Measurements from ENCODE around the gene ECE1. TPM values are rescaled to one million over a fixed set of nuclear protein-coding genes. Genes with fewer than 3 reads are reported as not detected.
A peak's percentile ranks its signal among the peaks of the same experiment; 100 is the strongest.

Gene ECE1
- total RNA-seq, 5 donors from 2014 or later (not counting 1 experiment from before 2014, with no cell fraction given) = 81.0 to 94.5 (median 87.1) TPM

DNA sequence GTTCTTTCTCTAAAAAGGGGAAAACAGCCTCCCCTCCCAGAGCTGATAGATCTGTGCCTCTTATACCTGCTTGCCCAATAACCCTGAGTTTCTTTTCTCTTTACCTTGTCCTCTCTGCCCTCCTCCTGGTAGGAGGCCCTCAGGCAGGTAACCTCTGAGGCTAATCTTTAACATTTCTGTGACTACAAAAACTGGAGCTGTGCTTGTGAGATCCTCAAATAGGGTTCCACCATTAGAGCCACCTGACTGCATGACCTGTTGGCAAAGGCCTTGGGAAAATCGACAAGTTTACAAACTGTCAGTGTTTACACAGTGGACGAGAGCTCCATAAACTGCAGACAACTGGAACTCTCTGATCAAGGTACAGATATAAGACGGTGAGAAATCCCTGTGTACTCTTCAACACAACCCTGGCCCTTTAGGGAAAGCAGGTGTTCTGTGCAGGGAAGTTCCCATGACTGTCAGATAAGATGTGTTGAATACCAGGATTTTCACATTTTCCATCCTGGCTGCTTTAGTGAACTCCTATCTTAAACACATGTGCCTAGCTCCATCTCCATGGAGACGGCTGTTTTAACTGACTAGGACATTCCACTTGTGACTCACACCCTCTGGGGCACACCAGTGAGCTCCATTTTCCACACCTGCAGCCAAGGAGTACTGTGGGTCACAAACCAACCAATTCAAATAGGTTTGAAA is 38.3 kb downstream of the ECE1 start:
- no peaks in the 10 kb centered on the region for H3K27me3 ChIP-seq (replicated peaks in 1 of 2; ENCODE audit: control insufficient read depth in 2 of 2, extremely low read depth in 1 of 2, insufficient read depth in 2 of 2, low read length in 1 of 2)
- no peak for ATAC-seq (replicated peaks in 1 of 4)
- WGBS (ENCODE audit: insufficient coverage) = 91% methylated on average over 3 of the region's 4 CpGs
- H3K4me3 ChIP-seq (ENCODE audit: control insufficient read depth in 1 of 2, extremely low read depth in 1 of 2, low read length in 1 of 2) = no peak overlapping the region
- Mint-ChIP-seq H3K27ac (peak overlapping the region in 1 of 2 donors; percentile 28), H3K4me3 (no peak overlapping the region), H3K4me1 (peaks cover 5 to 7% (median 6%) of the 10 kb centered on the region in 3 donors), H3K27me3 (no peaks in the 10 kb centered on the region), H3K36me3 (peaks cover 35% of the 10 kb centered on the region), H3K9me3 (no peaks in the 10 kb centered on the region)
- H3K4me1 ChIP-seq (ENCODE audit: control insufficient read depth in 1 of 2, extremely low read depth in 1 of 2, insufficient read depth in 2 of 2, low read length in 2 of 2) = peaks cover 0 to 3% of the 10 kb centered on the region in 2 experiments
- no peaks in the 10 kb centered on the region for H3K9me3 ChIP-seq
- ChIA-PET CTCF (interaction anchor here (0.9 to 1.4 kb wide), 3 partner anchors 18 to 117 kb away, joined by 3 to 4 read pairs (median 3); no protein-coding TSS in a partner anchor), POLR2A (no interaction called here)
- DNase-seq = no peak
- H3K36me3 ChIP-seq (ENCODE audit: control insufficient read depth in 2 of 2, extremely low read depth in 1 of 2, insufficient read depth in 1 of 2, low read length in 1 of 2) = peaks cover 14 to 62% of the 10 kb centered on the region in 2 donors
- H3K27ac ChIP-seq (ENCODE audit: low read length) = no peak overlapping the region

DNA sequence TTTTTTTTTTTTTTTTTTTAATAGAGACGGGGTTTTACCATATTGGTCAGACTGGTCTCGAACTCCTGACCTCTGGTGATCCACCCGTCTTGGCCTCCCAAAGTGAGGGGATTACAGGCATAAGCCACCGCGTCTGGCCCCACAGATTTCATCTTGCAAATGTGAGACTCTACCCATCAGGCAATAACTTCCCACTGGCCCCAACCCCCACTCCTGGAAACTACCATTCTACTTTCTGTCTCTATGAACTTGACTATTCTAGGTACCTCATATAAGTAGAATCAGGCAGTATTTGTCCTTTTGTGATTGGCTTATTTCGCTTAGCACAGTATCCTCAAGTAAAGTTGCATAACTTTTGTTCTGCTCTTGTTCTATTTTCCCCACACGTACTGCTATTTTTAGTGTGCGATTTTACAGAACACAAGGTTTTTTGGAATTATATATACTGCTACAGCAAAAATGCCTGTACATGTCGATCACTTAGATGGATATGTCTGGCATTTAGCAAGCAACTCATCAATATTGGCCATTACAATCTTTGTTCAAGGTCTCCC is 40.2 kb downstream of the ECE1 start:
- no peak overlapping the region for H3K4me3 ChIP-seq (ENCODE audit: control insufficient read depth in 1 of 2, extremely low read depth in 1 of 2, low read length in 1 of 2)
- no peak overlapping the region for H3K27ac ChIP-seq (ENCODE audit: low read length)
- no peak for ATAC-seq (replicated peaks in 1 of 4)
- no peaks in the 10 kb centered on the region for H3K9me3 Mint-ChIP-seq
- H3K4me3 Mint-ChIP-seq = no peak overlapping the region
- H3K27me3 Mint-ChIP-seq = no peaks in the 10 kb centered on the region
- WGBS (ENCODE audit: insufficient coverage) = no CpG with 5 or more reads among the region's 9 CpGs
- ChIA-PET POLR2A (no interaction called here), CTCF (interaction anchor here in 1 of 2 donors (0.5 kb wide), 1 partner anchor 94 kb away, joined by 3 read pairs; no protein-coding TSS in a partner anchor)
- peaks cover 0 to under 1% (median 0%) of the 10 kb centered on the region in 3 donors for H3K4me1 Mint-ChIP-seq
- no peaks in the 10 kb centered on the region for H3K27me3 ChIP-seq (replicated peaks in 1 of 2; ENCODE audit: control insufficient read depth in 2 of 2, extremely low read depth in 1 of 2, insufficient read depth in 2 of 2, low read length in 1 of 2)
- H3K9me3 ChIP-seq = no peaks in the 10 kb centered on the region
- peaks cover 34% of the 10 kb centered on the region for H3K36me3 Mint-ChIP-seq
- no peak overlapping the region for H3K27ac Mint-ChIP-seq
- no peaks in the 10 kb centered on the region for H3K4me1 ChIP-seq (ENCODE audit: control insufficient read depth in 1 of 2, extremely low read depth in 1 of 2, insufficient read depth in 2 of 2, low read length in 2 of 2)
- DNase-seq = no peak
- H3K36me3 ChIP-seq (ENCODE audit: control insufficient read depth in 2 of 2, extremely low read depth in 1 of 2, insufficient read depth in 1 of 2, low read length in 1 of 2) = peaks cover 16 to 64% of the 10 kb centered on the region in 2 donors

DNA sequence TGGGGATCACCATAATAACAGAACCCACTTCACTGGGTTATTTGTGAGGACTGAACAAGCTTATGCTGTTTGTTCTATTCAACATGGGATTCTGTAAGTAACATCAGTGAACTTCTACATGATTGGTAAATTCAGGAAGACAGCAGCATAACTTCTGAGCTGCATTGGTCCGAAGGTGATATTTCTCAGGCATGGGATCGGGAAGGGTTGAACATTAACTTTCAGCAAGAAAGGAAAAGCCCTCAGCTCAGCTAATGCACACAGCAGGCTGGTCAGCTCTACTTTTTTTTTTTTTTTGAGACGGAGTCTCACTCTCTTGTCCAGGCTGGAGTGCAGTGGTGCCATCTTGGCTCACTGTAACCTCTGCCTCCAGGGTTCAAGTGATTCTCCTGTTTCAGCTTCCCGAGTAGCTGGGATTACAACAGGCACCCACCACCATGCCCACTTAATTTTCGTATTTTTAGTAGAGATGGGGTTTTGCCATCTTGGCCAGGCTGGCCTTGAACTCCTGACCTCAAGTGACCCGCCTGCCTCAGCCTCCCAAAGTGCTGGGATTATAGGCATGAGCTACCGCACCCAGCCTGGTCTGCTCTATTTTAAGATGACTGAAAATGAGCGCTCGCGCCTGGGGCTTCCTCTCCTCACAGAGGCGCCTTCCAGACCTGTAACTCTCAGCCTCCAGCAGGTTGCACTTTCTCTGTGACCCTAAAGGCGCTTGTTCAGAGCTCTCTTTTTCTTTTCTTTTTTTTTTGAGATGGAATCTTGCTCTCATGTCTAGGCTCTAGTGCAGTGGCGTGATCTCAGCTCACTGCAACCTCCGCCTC is 42.2 kb downstream of the ECE1 start:
- ChIA-PET CTCF (interaction anchor here (0.6 to 1.3 kb wide), 3 partner anchors 22 to 1054 kb away, joined by 3 to 5 read pairs (median 3); no protein-coding TSS in a partner anchor), POLR2A (interaction anchor here in 1 of 2 donors (0.6 kb wide), 1 partner anchor 465 kb away, joined by 4 read pairs; no protein-coding TSS in a partner anchor)
- no peaks in the 10 kb centered on the region for H3K27me3 Mint-ChIP-seq
- DNase-seq (no peak), ATAC-seq (replicated peaks in 1 of 4) (no peak)
- WGBS (ENCODE audit: insufficient coverage) = 99% methylated on average over 9 of the region's 14 CpGs
- no peaks in the 10 kb centered on the region for H3K27me3 ChIP-seq (replicated peaks in 1 of 2; ENCODE audit: control insufficient read depth in 2 of 2, extremely low read depth in 1 of 2, insufficient read depth in 2 of 2, low read length in 1 of 2)
- no peak overlapping the region for H3K27ac Mint-ChIP-seq
- H3K4me1 Mint-ChIP-seq = no peaks in the 10 kb centered on the region
- H3K36me3 Mint-ChIP-seq = peaks cover 44% of the 10 kb centered on the region
- H3K4me3 ChIP-seq (ENCODE audit: control insufficient read depth in 1 of 2, extremely low read depth in 1 of 2, low read length in 1 of 2) = no peak overlapping the region
- H3K4me3 Mint-ChIP-seq = no peak overlapping the region
- H3K9me3 ChIP-seq = no peaks in the 10 kb centered on the region
- no peaks in the 10 kb centered on the region for H3K9me3 Mint-ChIP-seq
- no peak overlapping the region for H3K27ac ChIP-seq (ENCODE audit: low read length)
- H3K4me1 ChIP-seq (ENCODE audit: control insufficient read depth in 1 of 2, extremely low read depth in 1 of 2, insufficient read depth in 2 of 2, low read length in 2 of 2) = no peaks in the 10 kb centered on the region
- peaks cover 19 to 71% of the 10 kb centered on the region in 2 donors for H3K36me3 ChIP-seq (ENCODE audit: control insufficient read depth in 2 of 2, extremely low read depth in 1 of 2, insufficient read depth in 1 of 2, low read length in 1 of 2)

DNA sequence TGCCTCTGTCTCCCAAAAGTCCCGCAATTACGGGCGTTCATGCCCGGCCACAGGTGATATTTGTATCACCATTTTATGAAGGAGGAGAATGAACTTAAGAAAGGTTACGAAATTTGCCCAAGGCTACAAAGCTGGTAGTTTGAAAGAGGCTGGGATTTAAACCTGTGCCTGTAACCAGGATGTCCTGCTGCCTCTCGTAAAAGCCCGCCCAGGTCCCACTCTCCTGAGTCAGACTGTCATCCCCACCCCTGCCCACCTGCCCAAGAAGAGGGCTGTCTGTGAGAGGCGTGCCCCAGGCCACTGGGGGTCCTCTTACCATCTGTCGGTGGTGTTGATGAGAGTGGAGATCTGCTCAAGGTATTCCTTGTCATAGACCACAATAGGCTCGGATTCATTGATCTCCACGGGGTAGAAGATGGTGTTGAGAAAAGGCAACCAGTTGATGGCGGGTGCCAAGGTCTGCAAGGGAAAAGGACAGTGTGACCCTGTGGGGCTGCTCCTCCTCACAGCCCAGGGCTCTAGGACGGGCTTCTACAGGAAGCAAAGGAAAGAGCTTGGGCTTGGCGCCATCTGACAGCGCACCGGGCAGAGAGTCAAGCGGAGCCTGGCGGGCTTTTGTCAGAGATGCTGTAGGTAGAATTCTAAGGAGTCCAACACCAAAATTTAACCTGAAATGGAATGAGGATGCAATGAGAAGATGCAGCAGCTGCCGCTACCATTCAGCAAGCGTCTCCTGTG is 43.2 kb downstream of the ECE1 start:
- CTCF ChIA-PET = interaction anchor here in 1 of 2 donors (1.3 kb wide), 1 partner anchor 23 kb away, joined by 5 read pairs; no protein-coding TSS in a partner anchor
- Mint-ChIP-seq H3K27me3 (no peaks in the 10 kb centered on the region), H3K4me1 (no peaks in the 10 kb centered on the region), H3K9me3 (no peaks in the 10 kb centered on the region), H3K36me3 (peaks cover 46% of the 10 kb centered on the region), H3K27ac (no peak overlapping the region), H3K4me3 (no peak overlapping the region)
- DNase-seq (no peak), ATAC-seq (replicated peaks in 1 of 4) (no peak)
- peaks cover 21 to 73% of the 10 kb centered on the region in 2 donors for H3K36me3 ChIP-seq (ENCODE audit: control insufficient read depth in 2 of 2, extremely low read depth in 1 of 2, insufficient read depth in 1 of 2, low read length in 1 of 2)
- H3K27me3 ChIP-seq (replicated peaks in 1 of 2; ENCODE audit: control insufficient read depth in 2 of 2, extremely low read depth in 1 of 2, insufficient read depth in 2 of 2, low read length in 1 of 2) = no peaks in the 10 kb centered on the region
- POLR2A ChIA-PET = no interaction called here
- no peaks in the 10 kb centered on the region for H3K4me1 ChIP-seq (ENCODE audit: control insufficient read depth in 1 of 2, extremely low read depth in 1 of 2, insufficient read depth in 2 of 2, low read length in 2 of 2)
- WGBS (ENCODE audit: insufficient coverage) = 92% methylated on average over 17 of the region's 20 CpGs
- H3K4me3 ChIP-seq (ENCODE audit: control insufficient read depth in 1 of 2, extremely low read depth in 1 of 2, low read length in 1 of 2) = no peak overlapping the region
- no peak overlapping the region for H3K27ac ChIP-seq (ENCODE audit: low read length)
- H3K9me3 ChIP-seq = no peaks in the 10 kb centered on the region

GRCh38 chr1:21245688-21246229 is 44.5 kb downstream of the ECE1 start:
- Histone ChIP-seq H3K27me3 (replicated peaks in 1 of 2; ENCODE audit: control insufficient read depth in 2 of 2, extremely low read depth in 1 of 2, insufficient read depth in 2 of 2, low read length in 1 of 2) (no peaks in the 10 kb centered on the region), H3K4me3 (ENCODE audit: control insufficient read depth in 1 of 2, extremely low read depth in 1 of 2, low read length in 1 of 2) (no peak overlapping the region), H3K4me1 (ENCODE audit: control insufficient read depth in 1 of 2, extremely low read depth in 1 of 2, insufficient read depth in 2 of 2, low read length in 2 of 2) (no peaks in the 10 kb centered on the region), H3K9me3 (no peaks in the 10 kb centered on the region), H3K36me3 (ENCODE audit: control insufficient read depth in 2 of 2, extremely low read depth in 1 of 2, insufficient read depth in 1 of 2, low read length in 1 of 2) (peaks cover 23 to 76% of the 10 kb centered on the region in 2 donors), H3K27ac (ENCODE audit: low read length) (no peak overlapping the region)
- H3K27me3 Mint-ChIP-seq = no peaks in the 10 kb centered on the region
- H3K27ac Mint-ChIP-seq = no peak overlapping the region
- POLR2A ChIA-PET = no interaction called here
- WGBS (ENCODE audit: insufficient coverage) = no CpG with 5 or more reads among the region's 4 CpGs
- CTCF ChIA-PET = interaction anchor here (0.6 to 1.1 kb wide), 2 partner anchors 122 to 123 kb away, joined by 4 to 5 read pairs; no protein-coding TSS in a partner anchor
- ATAC-seq (replicated peaks in 1 of 4) = no peak
- peaks cover 45% of the 10 kb centered on the region for H3K36me3 Mint-ChIP-seq
- no peak for DNase-seq
- no peaks in the 10 kb centered on the region for H3K9me3 Mint-ChIP-seq
- H3K4me1 Mint-ChIP-seq = no peaks in the 10 kb centered on the region
- no peak overlapping the region for H3K4me3 Mint-ChIP-seq

Measured in T-cell (primary cell).